K562 (cell line): ENCODE data around the gene FAM193A.

Source experiments
- COPS2 ChIP-seq: fragments of 450-650 bp; conservative IDR thresholded peaks from 2 replicates; pipeline ENCODE4 v1.6.1; 2016; ENCODE audit warnings: mild to moderate bottlenecking, moderate library complexity
- CTCF ChIP-seq, 3 experiments: IDR thresholded peaks in 2 of 3; conservative IDR thresholded peaks in 1 of 3; 2 replicates each; pipeline ENCODE4 v1.5.1; 2011 to 2012; ENCODE audit warnings: low read length in 3 of 3, mild to moderate bottlenecking in 3 of 3, control low read depth in 2 of 3, improper control_type of control experiment in 1 of 3, inconsistent platforms in 1 of 3, low read depth in 1 of 3, mixed read lengths in 1 of 3, moderate library complexity in 1 of 3; ENCODE audit not compliant: insufficient read depth in 2 of 3
- NFIC ChIP-seq: fragments of 450-650 bp; IDR thresholded peaks from 2 replicates; pipeline ENCODE4 v1.6.1; 2017; ENCODE audit warnings: mild to moderate bottlenecking, inconsistent platforms
- PML ChIP-seq: IDR thresholded peaks from 2 replicates; pipeline ENCODE4 v1.6.1; 2012; ENCODE audit warnings: low read length, inconsistent platforms
- POLR2A ChIP-seq: fragments of 450-650 bp; conservative IDR thresholded peaks from 2 replicates; pipeline ENCODE4 v1.6.1; 2016
- RCOR1 ChIP-seq, 2 experiments: IDR thresholded peaks; 2 replicates each; pipeline ENCODE4 v1.6.1; 2012; ENCODE audit warnings: low read depth in 2 of 2, low read length in 2 of 2, borderline replicate concordance in 1 of 2, improper control_type of control experiment in 1 of 2
- SMARCB1 ChIP-seq: IDR thresholded peaks from 2 replicates; pipeline ENCODE4 v1.6.1; 2011; ENCODE audit warnings: improper control_type of control experiment, low read depth; ENCODE audit not compliant: insufficient read length
- SMC3 ChIP-seq: conservative IDR thresholded peaks from 2 replicates; pipeline ENCODE4 v1.6.1; 2011; ENCODE audit warnings: low read depth, low read length, improper control_type of control experiment; ENCODE audit not compliant: insufficient read depth
- THRAP3 ChIP-seq: fragments of 450-650 bp; IDR thresholded peaks from 2 replicates; pipeline ENCODE4 v1.6.1; 2016; ENCODE audit warnings: mild to moderate bottlenecking, inconsistent platforms, borderline replicate concordance
- USF2 ChIP-seq: sonication (generic); formaldehyde crosslinking; IDR thresholded peaks from 2 replicates; pipeline ENCODE4 v1.5.0; 2020; ENCODE audit warnings: missing genetic modification reagents
- ZC3H11A ChIP-seq: IDR thresholded peaks from 2 replicates; pipeline ENCODE4 v1.6.1; 2012; ENCODE audit warnings: low read depth, low read length, improper control_type of control experiment
- ZNF217 ChIP-seq: sonication (generic); formaldehyde crosslinking; IDR thresholded peaks from 2 replicates; pipeline ENCODE4 v1.8.0; 2022; ENCODE audit warnings: mild to moderate bottlenecking, missing genetic modification reagents
- ZNF778 ChIP-seq: fragments of 450-650 bp; formaldehyde crosslinking; IDR thresholded peaks from 2 replicates; pipeline ENCODE4 v1.4.0; 2020; ENCODE audit warnings: mild to moderate bottlenecking, moderate library complexity
- TF ChIP-seq, protein P1 (sequence below): sonication (generic); formaldehyde crosslinking; IDR thresholded peaks from 2 replicates; pipeline ENCODE4 v1.9.0; 2022; ENCODE audit warnings: mild to moderate bottlenecking, missing genetic modification reagents

DNA sequence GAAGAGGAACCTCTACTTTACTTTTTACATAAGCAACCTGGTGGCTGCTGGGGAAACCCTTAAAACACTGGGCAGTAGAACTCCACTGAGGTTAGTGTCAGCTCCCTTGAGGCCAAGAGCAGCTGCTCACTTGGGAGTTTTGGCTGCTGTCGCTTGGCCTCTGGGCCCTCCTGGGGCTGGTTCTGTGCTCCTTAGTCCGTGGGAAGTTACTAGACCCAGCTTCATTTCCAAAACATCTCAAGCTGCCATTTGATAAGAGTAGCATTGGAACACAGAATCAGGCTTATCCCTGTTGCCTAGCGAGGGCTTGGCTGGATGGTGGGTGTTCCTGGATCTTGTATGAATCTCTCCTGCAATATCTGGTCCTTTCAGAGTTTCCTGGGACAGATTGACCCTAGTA is 41.5 kb upstream of the FAM193A start:
- TF ChIP-seq ZNF217 (CRISPR knock-in tag) = no peak
- no peak for TF ChIP-seq CTCF (IDR thresholded peaks at IDR 0.05 in 2 of 3, conservative IDR thresholded peaks at IDR 0.05 in 1 of 3; ENCODE audit: insufficient read depth in 2 of 3, low read depth in 1 of 3, low read length in 3 of 3)
- TF ChIP-seq NFIC = no peak
- TF ChIP-seq, protein P1, sequence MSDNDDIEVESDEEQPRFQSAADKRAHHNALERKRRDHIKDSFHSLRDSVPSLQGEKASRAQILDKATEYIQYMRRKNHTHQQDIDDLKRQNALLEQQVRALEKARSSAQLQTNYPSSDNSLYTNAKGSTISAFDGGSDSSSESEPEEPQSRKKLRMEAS = no peak
- no peak for TF ChIP-seq SMARCB1
- TF ChIP-seq POLR2A = no peak
- no peak for TF ChIP-seq ZNF778 (CRISPR knock-in tag)
- no peak for TF ChIP-seq COPS2
- no peak for TF ChIP-seq SMC3
- no peak for TF ChIP-seq RCOR1 (IDR thresholded peaks at IDR 0.05; ENCODE audit: borderline replicate concordance in 1 of 2, low read depth in 2 of 2, low read length in 2 of 2)
- TF ChIP-seq THRAP3 = no peak
- no peak for TF ChIP-seq ZC3H11A
- no peak for TF ChIP-seq PML
- no peak for TF ChIP-seq USF2 (CRISPR knock-in tag)
